Caco-2 (cell line): ENCODE results near the gene CFAP46. TPM values are rescaled to one million over a fixed set of nuclear protein-coding genes. Genes with fewer than 3 reads are reported as not detected.
"Not testable (repeated sequence)": the region's sequence is repeated elsewhere in the genome, so short reads cannot be mapped to it uniquely, and the experiment has no call there.

Experiments
- BruUV-seq: library from RNA; stranded (reverse); fragments of 400-500 nt; replicated peaks from 2 replicates; lab custom pipeline; 2021; lab: Mats Ljungman, UMichigan
- CTCF ChIA-PET: fragments of 300-600 bp; sonication (Branson Sonifier 250); formaldehyde crosslinking; loops from one replicate; lab custom pipeline; 2022; ENCODE audit warnings: antibody characterized with exemption; lab: Charles Lee
- POLR2A ChIA-PET: fragments of 300-600 bp; sonication (Branson Sonifier 250); formaldehyde crosslinking; loops from one replicate; lab custom pipeline; 2022; ENCODE audit warnings: antibody characterized with exemption; lab: Charles Lee
- DNase-seq, 2 experiments: peaks; one replicate each; pipeline versions ENCODE4 v3.0.0 to v3.0.0-alpha.2; 2020 to 2022
- H3K27me3 ChIP-seq: replicated peaks from 2 replicates; pipeline ENCODE4 v1.6.0; 2011; ENCODE audit warnings: low read length; ENCODE audit not compliant: control insufficient read depth, insufficient read depth
- H3K36me3 ChIP-seq: 2 replicates; pipeline ENCODE4 v1.5.1; 2011; ENCODE audit warnings: low read length; ENCODE audit not compliant: control insufficient read depth, insufficient read depth
- H3K4me1 ChIP-seq: fragments of 250-450 bp; sonication (Bioruptor Pico); 2 replicates; pipeline ENCODE4 v1.5.1; 2020; ENCODE audit warnings: mild to moderate bottlenecking
- H3K4me3 ChIP-seq: 2 replicates; pipeline ENCODE4 v1.5.1; 2011; ENCODE audit warnings: low read depth, mild to moderate bottlenecking, control low read depth, low read length
- H3K9me3 ChIP-seq: fragments of 250-450 bp; sonication (Bioruptor Pico); 2 replicates; pipeline ENCODE4 v1.5.1; 2020; ENCODE audit warnings: mild to moderate bottlenecking, moderate library complexity
- H3K27ac Mint-ChIP-seq: one replicate; pipeline ENCODE4 v1.8.0; 2022; ENCODE audit warnings: mixed read lengths; ENCODE audit not compliant: unreplicated experiment
- H3K27me3 Mint-ChIP-seq: one replicate; pipeline ENCODE4 v1.8.0; 2022; ENCODE audit warnings: mixed read lengths; ENCODE audit not compliant: insufficient read depth, unreplicated experiment
- H3K36me3 Mint-ChIP-seq: one replicate; pipeline ENCODE4 v1.8.0; 2022; ENCODE audit warnings: mild to moderate bottlenecking, mixed read lengths; ENCODE audit not compliant: insufficient read depth, unreplicated experiment
- H3K4me1 Mint-ChIP-seq: one replicate; pipeline ENCODE4 v1.8.0; 2022; ENCODE audit warnings: low read depth, mixed read lengths; ENCODE audit not compliant: unreplicated experiment
- H3K4me3 Mint-ChIP-seq: one replicate; pipeline ENCODE4 v1.8.0; 2022; ENCODE audit warnings: mild to moderate bottlenecking, moderate library complexity, mixed read lengths; ENCODE audit not compliant: unreplicated experiment
- H3K9me3 Mint-ChIP-seq: one replicate; pipeline ENCODE4 v1.8.0; 2022; ENCODE audit warnings: mixed read lengths; ENCODE audit not compliant: unreplicated experiment
- CTCF ChIP-seq, 2 experiments: fragments of 200-600 bp in 1 of 2; IDR thresholded peaks; 1 replicate in 1 of 2; 2 replicates in 1 of 2; pipeline versions ENCODE4 v1.5.1 to v1.8.0; 2011 to 2022; ENCODE audit warnings: antibody characterized with exemption in 1 of 2, control low read depth in 1 of 2, inconsistent platforms in 1 of 2, low read depth in 1 of 2, low read length in 1 of 2, mild to moderate bottlenecking in 1 of 2, moderate library complexity in 1 of 2; ENCODE audit not compliant: insufficient read depth in 1 of 2, severe bottlenecking in 1 of 2, unreplicated experiment in 1 of 2
- intact Hi-C: fragments of 100-400 bp; cut with micrococcal nuclease; formaldehyde crosslinking; loops from one replicate; pipeline ENCODE4 v1.10.0; 2022; ENCODE audit not compliant: unreplicated experiment
- total RNA-seq: library from RNA; stranded (reverse); gene quantifications from 2 replicates; pipeline ENCODE4 v1.2.3, GENCODE V29; 2022

Gene CFAP46
- total RNA-seq, 1 experiment from 2014 or later: not detected

GRCh38 chr10:132893786-132894185 lies 48.6 kb downstream of the CFAP46 start:
- H3K4me1 ChIP-seq, POLR2A ChIA-PET, H3K27ac Mint-ChIP-seq, H3K27me3 ChIP-seq, H3K36me3 ChIP-seq, H3K9me3 Mint-ChIP-seq, H3K4me3 ChIP-seq, H3K9me3 ChIP-seq, H3K4me1 Mint-ChIP-seq, BruUV-seq, intact Hi-C loops, CTCF ChIA-PET, H3K36me3 Mint-ChIP-seq, H3K4me3 Mint-ChIP-seq: not testable (repeated sequence)
- TF ChIP-seq CTCF (IDR thresholded peaks at IDR 0.05; ENCODE audit: insufficient read depth in 1 of 2, low read depth in 1 of 2, low read length in 1 of 2, severe bottlenecking in 1 of 2, unreplicated experiment in 1 of 2): peak; percentile 67 to 69
- peaks cover 34% of the 10 kb centered on the region for H3K27me3 Mint-ChIP-seq
- peak; percentile 41 to 46 for DNase-seq

- H3K27me3 Mint-ChIP-seq: peaks cover 34% of the 10 kb centered on the region
- H3K36me3 Mint-ChIP-seq: no peaks in the 10 kb centered on the region
- peak in 1 of 2 experiments; percentile 23 for DNase-seq
- no peak for TF ChIP-seq CTCF (IDR thresholded peaks at IDR 0.05; ENCODE audit: insufficient read depth in 1 of 2, low read depth in 1 of 2, low read length in 1 of 2, severe bottlenecking in 1 of 2, unreplicated experiment in 1 of 2)
- no peak overlapping the region for H3K4me3 Mint-ChIP-seq
- H3K9me3 Mint-ChIP-seq: peaks cover 10% of the 10 kb centered on the region
- no peak overlapping the region for H3K4me3 ChIP-seq
- no peak overlapping the region for H3K27ac Mint-ChIP-seq
- ChIA-PET POLR2A (no interaction called here), CTCF (interaction anchor here (0.6 kb wide), 1 partner anchor 674 kb away, joined by 3 read pairs; no protein-coding TSS in a partner anchor)
- no peaks in the 10 kb centered on the region for H3K36me3 ChIP-seq
- intact Hi-C loops: no loop called here
- H3K4me1 Mint-ChIP-seq: peaks cover 7% of the 10 kb centered on the region
- H3K27me3 ChIP-seq: no peaks in the 10 kb centered on the region; the same call in 1 of the 2 replicates
- no peaks in the 10 kb centered on the region for H3K4me1 ChIP-seq
- peaks cover 9% of the 10 kb centered on the region; the same call in 1 of the 2 replicates for H3K9me3 ChIP-seq
- BruUV-seq: no TSS peak
Measured at GRCh38 chr10:132893090-132893489, 49.3 kb downstream of the CFAP46 start.

GRCh38 chr10:132892004-132892403 lies 50.4 kb downstream of the CFAP46 start:
- Histone ChIP-seq H3K4me1 (no peaks in the 10 kb centered on the region), H3K27me3 (no peaks in the 10 kb centered on the region; the same call in 1 of the 2 replicates), H3K36me3 (no peaks in the 10 kb centered on the region), H3K4me3 (no peak overlapping the region), H3K9me3 (peaks cover 8% of the 10 kb centered on the region; the same call in 1 of the 2 replicates)
- H3K4me1 Mint-ChIP-seq: peaks cover 7% of the 10 kb centered on the region
- no peaks in the 10 kb centered on the region for H3K36me3 Mint-ChIP-seq
- DNase-seq: no peak
- H3K27ac Mint-ChIP-seq: no peak overlapping the region
- H3K9me3 Mint-ChIP-seq: peaks cover 10% of the 10 kb centered on the region
- no peak for TF ChIP-seq CTCF (IDR thresholded peaks at IDR 0.05; ENCODE audit: insufficient read depth in 1 of 2, low read depth in 1 of 2, low read length in 1 of 2, severe bottlenecking in 1 of 2, unreplicated experiment in 1 of 2)
- intact Hi-C loops: no loop called here
- no TSS peak for BruUV-seq
- H3K27me3 Mint-ChIP-seq: peaks cover 43% of the 10 kb centered on the region
- ChIA-PET CTCF (no interaction called here), POLR2A (no interaction called here)
- no peak overlapping the region for H3K4me3 Mint-ChIP-seq
